H1 (cell line): ENCODE measurements around the gene YPEL5. TPM values are rescaled to one million over a fixed set of nuclear protein-coding genes. Genes with fewer than 3 reads are reported as not detected.
A peak's percentile ranks its signal among the peaks of the same experiment; 100 is the strongest.

Experiments
- CTCF ChIA-PET: fragments of 300-600 bp; sonication (Branson Sonifier 250); formaldehyde crosslinking; loops from one replicate; lab custom pipeline; 2021; ENCODE audit not compliant: partially characterized antibody; lab: Charles Lee
- POLR2A ChIA-PET: fragments of 300-600 bp; sonication (Branson Sonifier 250); formaldehyde crosslinking; loops from one replicate; lab custom pipeline; 2021; ENCODE audit warnings: inconsistent platforms; ENCODE audit not compliant: partially characterized antibody; lab: Charles Lee
- DNase-seq, 2 experiments: peaks; one replicate each; pipeline versions ENCODE4 v3.0.0 to v3.0.0-alpha.2; 2010 to 2022; ENCODE audit warnings: low spot score in 2 of 2, low read depth in 1 of 2, mixed read lengths in 1 of 2
- FAIRE-seq: peaks from 2 replicates; lab custom pipeline; 2011; peaks lifted over from hg19 to GRCh38; lab: Jason Lieb, UNC
- H2AFZ ChIP-seq: 2 replicates; pipeline ENCODE4 v1.8.1; 2012; ENCODE audit warnings: low read length, inconsistent platforms
- H2AK5ac ChIP-seq: 2 replicates; pipeline ENCODE4 v1.6.1; 2013; ENCODE audit warnings: low read depth, low read length
- H2BK120ac ChIP-seq: replicated peaks from 2 replicates; pipeline ENCODE3; 2013; ENCODE audit warnings: low read depth, low read length, inconsistent platforms
- H2BK12ac ChIP-seq: 2 replicates; pipeline ENCODE4 v1.6.1; 2013; ENCODE audit warnings: low read depth, low read length
- H2BK15ac ChIP-seq: 2 replicates; pipeline ENCODE4 v1.6.1; 2013; ENCODE audit warnings: low read length
- H2BK20ac ChIP-seq: 2 replicates; pipeline ENCODE4 v1.6.1; 2013; ENCODE audit warnings: low read length
- H2BK5ac ChIP-seq: 2 replicates; pipeline ENCODE4 v1.6.1; 2013; ENCODE audit warnings: low read depth, low read length
- H3K14ac ChIP-seq: 2 replicates; pipeline ENCODE4 v1.6.1; 2013; ENCODE audit warnings: inconsistent platforms; ENCODE audit not compliant: insufficient read length
- H3K18ac ChIP-seq: 2 replicates; pipeline ENCODE4 v1.6.1; 2013; ENCODE audit warnings: low read length; ENCODE audit errors: extremely low read depth
- H3K23ac ChIP-seq: 2 replicates; pipeline ENCODE4 v1.6.1; 2013; ENCODE audit warnings: inconsistent platforms; ENCODE audit not compliant: insufficient read length
- H3K23me2 ChIP-seq: 2 replicates; pipeline ENCODE4 v1.6.1; 2013; ENCODE audit warnings: low read depth, low read length
- H3K27ac ChIP-seq: 2 replicates; pipeline ENCODE4 v1.6.1; 2011; ENCODE audit warnings: low read depth, low read length, inconsistent platforms
- H3K27me3 ChIP-seq, 4 experiments: replicated peaks in 1 of 4; 1 replicate in 1 of 4; 2 replicates in 3 of 4; pipeline versions ENCODE4 v1.6.1 to v1.8.1; 2011 to 2013; ENCODE audit warnings: low read length in 3 of 4, mild to moderate bottlenecking in 3 of 4, inconsistent platforms in 2 of 4, mixed read lengths in 2 of 4, moderate library complexity in 1 of 4; ENCODE audit not compliant: control insufficient read depth in 3 of 4, insufficient read depth in 3 of 4; ENCODE audit errors: extremely low read depth in 1 of 4
- H3K36me3 ChIP-seq, 4 experiments: 2 replicates each; pipeline versions ENCODE4 v1.6.1 to v1.8.1; 2011 to 2013; ENCODE audit warnings: mild to moderate bottlenecking in 4 of 4, low read length in 3 of 4, moderate library complexity in 2 of 4, control low read depth in 1 of 4, inconsistent platforms in 1 of 4; ENCODE audit not compliant: insufficient read depth in 4 of 4, control insufficient read depth in 2 of 4
- H3K4ac ChIP-seq: replicated peaks from 2 replicates; pipeline ENCODE3; 2013; ENCODE audit warnings: low read length, low read depth, mixed read lengths, inconsistent platforms; ENCODE audit not compliant: insufficient read length
- H3K4me1 ChIP-seq, 4 experiments: replicated peaks in 1 of 4; 1 replicate in 1 of 4; 2 replicates in 3 of 4; pipeline versions ENCODE4 v1.6.1 to v1.8.1; 2011 to 2013; ENCODE audit warnings: low read length in 3 of 4, inconsistent platforms in 2 of 4, mixed read lengths in 1 of 4; ENCODE audit not compliant: insufficient read depth in 4 of 4, control insufficient read depth in 3 of 4
- H3K4me2 ChIP-seq, 2 experiments: 2 replicates each; pipeline versions ENCODE4 v1.6.1 to v1.8.1; 2011 to 2013; ENCODE audit warnings: low read depth in 2 of 2, low read length in 2 of 2, control low read depth in 1 of 2, inconsistent platforms in 1 of 2, mild to moderate bottlenecking in 1 of 2; ENCODE audit not compliant: insufficient read depth in 1 of 2
- H3K4me3 ChIP-seq, 4 experiments: fragments of 200-600, 300-600 bp in 1 of 4; sonication (generic), shearing (Covaris generic), sonication (Bioruptor Twin) in 1 of 4; 2 replicates each; pipeline versions ENCODE4 v1.5.1 to v1.8.1; 2011 to 2016; ENCODE audit warnings: low read length in 4 of 4, low read depth in 3 of 4, control low read depth in 2 of 4, inconsistent platforms in 2 of 4, mild to moderate bottlenecking in 2 of 4, mixed read lengths in 1 of 4, moderate library complexity in 1 of 4; ENCODE audit not compliant: insufficient read depth in 2 of 4; ENCODE audit errors: extremely low read depth in 1 of 4
- H3K56ac ChIP-seq: replicated peaks from 2 replicates; pipeline ENCODE3; 2013; ENCODE audit warnings: low read depth, mild to moderate bottlenecking, mixed read lengths, low read length, inconsistent platforms; ENCODE audit not compliant: insufficient read length
- H3K79me1 ChIP-seq: 2 replicates; pipeline ENCODE4 v1.6.1; 2013; ENCODE audit warnings: low read depth, low read length, control low read depth
- H3K79me2 ChIP-seq, 2 experiments: 2 replicates each; pipeline versions ENCODE4 v1.6.1 to v1.8.1; 2012 to 2013; ENCODE audit warnings: low read length in 2 of 2, mild to moderate bottlenecking in 2 of 2, inconsistent platforms in 1 of 2; ENCODE audit not compliant: insufficient read depth in 2 of 2, control insufficient read depth in 1 of 2
- H3K9ac ChIP-seq, 4 experiments: replicated peaks in 1 of 4; 1 replicate in 1 of 4; 2 replicates in 3 of 4; pipeline versions ENCODE4 v1.6.1 to v1.8.1; 2011 to 2013; ENCODE audit warnings: low read depth in 3 of 4, low read length in 3 of 4, control low read depth in 2 of 4, mild to moderate bottlenecking in 2 of 4, moderate library complexity in 2 of 4, inconsistent platforms in 1 of 4; ENCODE audit errors: extremely low read depth in 1 of 4
- H3K9me3 ChIP-seq, 2 experiments: 2 replicates each; pipeline versions ENCODE4 v1.6.1 to v1.8.1; 2012 to 2013; ENCODE audit warnings: mild to moderate bottlenecking in 2 of 2, moderate library complexity in 2 of 2, control low read depth in 1 of 2, inconsistent platforms in 1 of 2, low read depth in 1 of 2, low read length in 1 of 2, mixed read lengths in 1 of 2; ENCODE audit not compliant: insufficient read depth in 2 of 2
- H4K20me1 ChIP-seq, 2 experiments: replicated peaks in 1 of 2; 2 replicates each; pipeline versions ENCODE3 to v1.8.1; 2011 to 2013; ENCODE audit warnings: inconsistent platforms in 2 of 2, low read length in 2 of 2, mild to moderate bottlenecking in 1 of 2; ENCODE audit not compliant: insufficient read depth in 2 of 2, control insufficient read depth in 1 of 2
- H4K5ac ChIP-seq: 2 replicates; pipeline ENCODE4 v1.6.1; 2013; ENCODE audit warnings: low read length, low read depth, mixed read lengths, inconsistent platforms; ENCODE audit not compliant: insufficient read length
- H4K8ac ChIP-seq: 2 replicates; pipeline ENCODE4 v1.8.0; 2013; ENCODE audit warnings: mild to moderate bottlenecking, moderate library complexity, low read length, inconsistent platforms; ENCODE audit not compliant: insufficient read depth; ENCODE audit errors: extremely low read depth
- H4K91ac ChIP-seq: replicated peaks from 2 replicates; pipeline ENCODE3; 2013; ENCODE audit warnings: low read length, mixed read lengths, inconsistent platforms; ENCODE audit not compliant: insufficient read length
- BACH1 ChIP-seq: IDR thresholded peaks from 2 replicates; pipeline ENCODE4 v1.6.1; 2012; ENCODE audit warnings: low read length, improper control_type of control experiment
- BCL11A ChIP-seq, 2 experiments: IDR thresholded peaks; one replicate each; pipeline ENCODE4 v1.6.1; 2011; ENCODE audit warnings: low read depth in 2 of 2, low read length in 2 of 2, mild to moderate bottlenecking in 2 of 2
- CBX8 ChIP-seq: fragments of 300-800, 300-1000 bp; sonication (generic); IDR thresholded peaks from 2 replicates; pipeline ENCODE4 v1.7.1; 2016; ENCODE audit warnings: low read depth, low read length, borderline replicate concordance
- HDAC6 ChIP-seq: IDR thresholded peaks from one replicate; pipeline ENCODE4 v1.7.1; 2012; ENCODE audit warnings: low read depth, mild to moderate bottlenecking, inconsistent platforms, low read length, moderate library complexity
- JUN ChIP-seq: IDR thresholded peaks from 2 replicates; pipeline ENCODE4 v1.6.1; 2011; ENCODE audit warnings: low read depth, mild to moderate bottlenecking, improper control_type of control experiment, low read length
- KDM1A ChIP-seq: fragments of 200-600, 300-600 bp; sonication (generic); IDR thresholded peaks from 2 replicates; pipeline ENCODE4 v1.7.1; 2016; ENCODE audit warnings: mild to moderate bottlenecking, low read length, borderline replicate concordance
- RAD21 ChIP-seq, 2 experiments: IDR thresholded peaks in 1 of 2; conservative IDR thresholded peaks in 1 of 2; 2 replicates each; pipeline ENCODE4 v1.6.1; 2011; ENCODE audit warnings: low read depth in 2 of 2, low read length in 2 of 2, improper control_type of control experiment in 1 of 2, inconsistent platforms in 1 of 2, mild to moderate bottlenecking in 1 of 2, moderate library complexity in 1 of 2
- TAF1 ChIP-seq: IDR thresholded peaks from 2 replicates; pipeline ENCODE4 v1.6.1; 2011; ENCODE audit warnings: mild to moderate bottlenecking, low read depth, low read length
- TBP ChIP-seq: IDR thresholded peaks from 2 replicates; pipeline ENCODE4 v1.6.1; 2011; ENCODE audit warnings: low read depth, low read length, improper control_type of control experiment
- WGBS, 2 experiments: shearing (Covaris generic) in 1 of 2; methylation state at CpG; one replicate each; pipeline versions ENCODE4 v1.1.6 to v1.1.7; 2013 to 2015; ENCODE audit warnings: low lambda C conversion rate in 2 of 2, mixed read lengths in 2 of 2, inconsistent platforms in 1 of 2, low coverage in 1 of 2, missing lambda C conversion rate in 1 of 2; ENCODE audit not compliant: insufficient replicate concordance in 2 of 2, insufficient coverage in 1 of 2, insufficient read length in 1 of 2; ENCODE audit errors: extremely low coverage in 1 of 2, missing lambda C conversion rate in 1 of 2; 5-methylcytosine and 5-hydroxymethylcytosine counted together
- polyA plus RNA-seq, 7 experiments: library from polyadenylated mRNA; depleted of rRNA in 3 of 7; stranded (reverse) in 5 of 7; unstranded in 2 of 7; fragments of >200 nt in 5 of 7; fragments of 200-250 nt in 2 of 7; gene quantifications; 1 replicate in 5 of 7; 2 replicates in 1 of 7; 4 replicates in 1 of 7; pipeline versions ENCODE4 v1.2.1 to v1.2.3, GENCODE V29; 2011 to 2013; ENCODE audit warnings: missing spikeins in 2 of 7, mixed read lengths in 2 of 7
- total RNA-seq: library from RNA; stranded (reverse); fragmentation: NEBNext Ultra II Directional; extraction: Animal tissue kit (Norgen Biotek cat#: 25700); gene quantifications from 2 replicates; pipeline ENCODE4 v1.2.1, GENCODE V29; 2021
- TF ChIP-seq, protein P1 (sequence below), 3 experiments: IDR thresholded peaks; 1 replicate in 2 of 3; 2 replicates in 1 of 3; pipeline versions ENCODE4 v1.5.1 to v1.6.1; 2011; ENCODE audit warnings: low read length in 3 of 3, mild to moderate bottlenecking in 3 of 3, inconsistent platforms in 2 of 3, low read depth in 1 of 3, moderate library complexity in 1 of 3; ENCODE audit not compliant: insufficient read depth in 1 of 3; ENCODE audit errors: control extremely low read depth in 1 of 3
- TF ChIP-seq, protein P2 (sequence below): IDR thresholded peaks from 2 replicates; pipeline ENCODE4 v1.6.1; 2012; ENCODE audit warnings: inconsistent platforms

Gene YPEL5
- total and polyA plus RNA-seq, 2 of the 8 experiments (the other 6 are each of a cell fraction or from before 2014, with no cell fraction given) = 18.5 to 28.0 TPM

DNA sequence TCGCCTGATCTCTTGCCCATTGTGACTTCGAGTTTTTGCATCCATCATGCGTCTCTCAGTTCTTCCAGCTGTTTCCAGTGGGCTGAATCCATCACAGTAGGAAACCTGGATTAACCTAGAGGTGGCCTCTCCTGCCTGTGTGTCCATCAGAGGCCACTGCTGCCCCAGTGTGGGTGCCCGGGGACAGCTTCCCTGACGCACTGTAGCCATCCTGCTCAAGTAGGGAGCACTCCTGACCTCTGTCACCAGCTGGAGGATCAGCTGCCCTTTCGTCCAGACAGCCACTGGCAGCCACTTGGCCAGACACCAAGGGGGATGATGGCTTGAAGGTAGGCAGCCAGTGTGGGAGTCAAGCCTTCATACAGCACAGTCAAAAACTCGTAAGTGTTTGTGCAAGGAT is 47.6 kb downstream of the YPEL5 start:
- CTCF ChIA-PET = interaction anchor here (0.6 to 1.6 kb wide), 5 partner anchors 9 to 517 kb away, joined by 3 to 11 read pairs (median 4); no protein-coding TSS in a partner anchor
- no peak for DNase-seq
- no peaks in the 10 kb centered on the region for H3K36me3 ChIP-seq
- no peaks in the 10 kb centered on the region for H3K79me2 ChIP-seq
- no peak overlapping the region for H3K4me3 ChIP-seq
- no peak overlapping the region for H4K5ac ChIP-seq
- no peak overlapping the region for H3K27ac ChIP-seq
- H2BK5ac ChIP-seq = no peak overlapping the region
- peak overlapping the region; percentile 6 for H4K91ac ChIP-seq
- peaks cover 0 to 11% (median 3%) of the 10 kb centered on the region in 4 experiments; a peak in 3 of 7 replicates for H3K4me1 ChIP-seq
- no peak overlapping the region for H2AK5ac ChIP-seq
- no peaks in the 10 kb centered on the region for H4K20me1 ChIP-seq
- H2BK120ac ChIP-seq = no peak overlapping the region
- no peak overlapping the region for H3K18ac ChIP-seq
- no peak for FAIRE-seq
- no peak overlapping the region for H2AFZ ChIP-seq
- H4K8ac ChIP-seq = no peak overlapping the region; the same call in 1 of the 2 replicates
- H3K9me3 ChIP-seq = no peaks in the 10 kb centered on the region
- no peak overlapping the region for H2BK20ac ChIP-seq
- no peak overlapping the region for H3K23ac ChIP-seq
- no peak overlapping the region for H3K4ac ChIP-seq
- H2BK12ac ChIP-seq = 0 out of 2 replicates have a peak overlapping the region, but pooled peaks have one; percentile 63
- POLR2A ChIA-PET = interaction anchor here (1.2 kb wide), 1 partner anchor 38 kb away, joined by 5 read pairs; no protein-coding TSS in a partner anchor
- H3K27me3 ChIP-seq = no peaks in the 10 kb centered on the region
- no peak overlapping the region for H3K14ac ChIP-seq
- 86% methylated on average over 7 of the region's 7 CpGs; no CpG with 5 or more reads in 1 of the 2 experiments for WGBS, 2 experiments
- no peak overlapping the region for H3K4me2 ChIP-seq
- no peaks in the 10 kb centered on the region for H3K79me1 ChIP-seq
- peak overlapping the region; percentile 75; the same call in 1 of the 2 replicates for H2BK15ac ChIP-seq
- H3K23me2 ChIP-seq = no peaks in the 10 kb centered on the region
- no peak overlapping the region for H3K56ac ChIP-seq
- no peak overlapping the region for H3K9ac ChIP-seq
- no peak for TF ChIP-seq JUN
- TF ChIP-seq BCL11A (IDR thresholded peaks at IDR 0.05; ENCODE audit: low read depth in 2 of 2, low read length in 2 of 2) = no peak
- no peak for TF ChIP-seq TAF1
- TF ChIP-seq, protein P1, sequence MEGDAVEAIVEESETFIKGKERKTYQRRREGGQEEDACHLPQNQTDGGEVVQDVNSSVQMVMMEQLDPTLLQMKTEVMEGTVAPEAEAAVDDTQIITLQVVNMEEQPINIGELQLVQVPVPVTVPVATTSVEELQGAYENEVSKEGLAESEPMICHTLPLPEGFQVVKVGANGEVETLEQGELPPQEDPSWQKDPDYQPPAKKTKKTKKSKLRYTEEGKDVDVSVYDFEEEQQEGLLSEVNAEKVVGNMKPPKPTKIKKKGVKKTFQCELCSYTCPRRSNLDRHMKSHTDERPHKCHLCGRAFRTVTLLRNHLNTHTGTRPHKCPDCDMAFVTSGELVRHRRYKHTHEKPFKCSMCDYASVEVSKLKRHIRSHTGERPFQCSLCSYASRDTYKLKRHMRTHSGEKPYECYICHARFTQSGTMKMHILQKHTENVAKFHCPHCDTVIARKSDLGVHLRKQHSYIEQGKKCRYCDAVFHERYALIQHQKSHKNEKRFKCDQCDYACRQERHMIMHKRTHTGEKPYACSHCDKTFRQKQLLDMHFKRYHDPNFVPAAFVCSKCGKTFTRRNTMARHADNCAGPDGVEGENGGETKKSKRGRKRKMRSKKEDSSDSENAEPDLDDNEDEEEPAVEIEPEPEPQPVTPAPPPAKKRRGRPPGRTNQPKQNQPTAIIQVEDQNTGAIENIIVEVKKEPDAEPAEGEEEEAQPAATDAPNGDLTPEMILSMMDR (IDR thresholded peaks at IDR 0.05; ENCODE audit: control extremely low read depth in 1 of 3, insufficient read depth in 1 of 3, low read depth in 1 of 3, low read length in 3 of 3) = no peak
- no peak for TF ChIP-seq CBX8
- TF ChIP-seq RAD21 (IDR thresholded peaks at IDR 0.05 in 1 of 2, conservative IDR thresholded peaks at IDR 0.05 in 1 of 2; ENCODE audit: low read depth in 2 of 2, low read length in 2 of 2) = no peak
- TF ChIP-seq KDM1A = no peak
- no peak for TF ChIP-seq TBP
- TF ChIP-seq, protein P2, sequence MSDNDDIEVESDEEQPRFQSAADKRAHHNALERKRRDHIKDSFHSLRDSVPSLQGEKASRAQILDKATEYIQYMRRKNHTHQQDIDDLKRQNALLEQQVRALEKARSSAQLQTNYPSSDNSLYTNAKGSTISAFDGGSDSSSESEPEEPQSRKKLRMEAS = no peak
- TF ChIP-seq HDAC6 = no peak
- TF ChIP-seq BACH1 = no peak
